H1 (cell line): ENCODE data around the gene TEAD4. TPM values are rescaled to one million over a fixed set of nuclear protein-coding genes. Genes with fewer than 3 reads are reported as not detected.

Source experiments
- CTCF ChIA-PET: fragments of 300-600 bp; sonication (Branson Sonifier 250); formaldehyde crosslinking; loops from one replicate; lab custom pipeline; 2021; ENCODE audit not compliant: partially characterized antibody; lab: Charles Lee
- POLR2A ChIA-PET: fragments of 300-600 bp; sonication (Branson Sonifier 250); formaldehyde crosslinking; loops from one replicate; lab custom pipeline; 2021; ENCODE audit warnings: inconsistent platforms; ENCODE audit not compliant: partially characterized antibody; lab: Charles Lee
- DNase-seq, 2 experiments: peaks; one replicate each; pipeline versions ENCODE4 v3.0.0 to v3.0.0-alpha.2; 2010 to 2022; ENCODE audit warnings: low spot score in 2 of 2, low read depth in 1 of 2, mixed read lengths in 1 of 2
- FAIRE-seq: peaks from 2 replicates; lab custom pipeline; 2011; peaks lifted over from hg19 to GRCh38; lab: Jason Lieb, UNC
- H2AFZ ChIP-seq: 2 replicates; pipeline ENCODE4 v1.8.1; 2012; ENCODE audit warnings: low read length, inconsistent platforms
- H2AK5ac ChIP-seq: 2 replicates; pipeline ENCODE4 v1.6.1; 2013; ENCODE audit warnings: low read depth, low read length
- H2BK120ac ChIP-seq: replicated peaks from 2 replicates; pipeline ENCODE3; 2013; ENCODE audit warnings: low read depth, low read length, inconsistent platforms
- H2BK12ac ChIP-seq: 2 replicates; pipeline ENCODE4 v1.6.1; 2013; ENCODE audit warnings: low read depth, low read length
- H2BK15ac ChIP-seq: 2 replicates; pipeline ENCODE4 v1.6.1; 2013; ENCODE audit warnings: low read length
- H2BK20ac ChIP-seq: 2 replicates; pipeline ENCODE4 v1.6.1; 2013; ENCODE audit warnings: low read length
- H2BK5ac ChIP-seq: 2 replicates; pipeline ENCODE4 v1.6.1; 2013; ENCODE audit warnings: low read depth, low read length
- H3K14ac ChIP-seq: 2 replicates; pipeline ENCODE4 v1.6.1; 2013; ENCODE audit warnings: inconsistent platforms; ENCODE audit not compliant: insufficient read length
- H3K18ac ChIP-seq: 2 replicates; pipeline ENCODE4 v1.6.1; 2013; ENCODE audit warnings: low read length; ENCODE audit errors: extremely low read depth
- H3K23ac ChIP-seq: 2 replicates; pipeline ENCODE4 v1.6.1; 2013; ENCODE audit warnings: inconsistent platforms; ENCODE audit not compliant: insufficient read length
- H3K23me2 ChIP-seq: 2 replicates; pipeline ENCODE4 v1.6.1; 2013; ENCODE audit warnings: low read depth, low read length
- H3K27ac ChIP-seq: 2 replicates; pipeline ENCODE4 v1.6.1; 2011; ENCODE audit warnings: low read depth, low read length, inconsistent platforms
- H3K27me3 ChIP-seq, 4 experiments: replicated peaks in 1 of 4; 1 replicate in 1 of 4; 2 replicates in 3 of 4; pipeline versions ENCODE4 v1.6.1 to v1.8.1; 2011 to 2013; ENCODE audit warnings: low read length in 3 of 4, mild to moderate bottlenecking in 3 of 4, inconsistent platforms in 2 of 4, mixed read lengths in 2 of 4, moderate library complexity in 1 of 4; ENCODE audit not compliant: control insufficient read depth in 3 of 4, insufficient read depth in 3 of 4; ENCODE audit errors: extremely low read depth in 1 of 4
- H3K36me3 ChIP-seq, 4 experiments: 2 replicates each; pipeline versions ENCODE4 v1.6.1 to v1.8.1; 2011 to 2013; ENCODE audit warnings: mild to moderate bottlenecking in 4 of 4, low read length in 3 of 4, moderate library complexity in 2 of 4, control low read depth in 1 of 4, inconsistent platforms in 1 of 4; ENCODE audit not compliant: insufficient read depth in 4 of 4, control insufficient read depth in 2 of 4
- H3K4ac ChIP-seq: replicated peaks from 2 replicates; pipeline ENCODE3; 2013; ENCODE audit warnings: low read length, low read depth, mixed read lengths, inconsistent platforms; ENCODE audit not compliant: insufficient read length
- H3K4me1 ChIP-seq, 4 experiments: replicated peaks in 1 of 4; 1 replicate in 1 of 4; 2 replicates in 3 of 4; pipeline versions ENCODE4 v1.6.1 to v1.8.1; 2011 to 2013; ENCODE audit warnings: low read length in 3 of 4, inconsistent platforms in 2 of 4, mixed read lengths in 1 of 4; ENCODE audit not compliant: insufficient read depth in 4 of 4, control insufficient read depth in 3 of 4
- H3K4me2 ChIP-seq, 2 experiments: 2 replicates each; pipeline versions ENCODE4 v1.6.1 to v1.8.1; 2011 to 2013; ENCODE audit warnings: low read depth in 2 of 2, low read length in 2 of 2, control low read depth in 1 of 2, inconsistent platforms in 1 of 2, mild to moderate bottlenecking in 1 of 2; ENCODE audit not compliant: insufficient read depth in 1 of 2
- H3K4me3 ChIP-seq, 4 experiments: fragments of 200-600, 300-600 bp in 1 of 4; sonication (generic), shearing (Covaris generic), sonication (Bioruptor Twin) in 1 of 4; 2 replicates each; pipeline versions ENCODE4 v1.5.1 to v1.8.1; 2011 to 2016; ENCODE audit warnings: low read length in 4 of 4, low read depth in 3 of 4, control low read depth in 2 of 4, inconsistent platforms in 2 of 4, mild to moderate bottlenecking in 2 of 4, mixed read lengths in 1 of 4, moderate library complexity in 1 of 4; ENCODE audit not compliant: insufficient read depth in 2 of 4; ENCODE audit errors: extremely low read depth in 1 of 4
- H3K56ac ChIP-seq: replicated peaks from 2 replicates; pipeline ENCODE3; 2013; ENCODE audit warnings: low read depth, mild to moderate bottlenecking, mixed read lengths, low read length, inconsistent platforms; ENCODE audit not compliant: insufficient read length
- H3K79me1 ChIP-seq: 2 replicates; pipeline ENCODE4 v1.6.1; 2013; ENCODE audit warnings: low read depth, low read length, control low read depth
- H3K79me2 ChIP-seq, 2 experiments: 2 replicates each; pipeline versions ENCODE4 v1.6.1 to v1.8.1; 2012 to 2013; ENCODE audit warnings: low read length in 2 of 2, mild to moderate bottlenecking in 2 of 2, inconsistent platforms in 1 of 2; ENCODE audit not compliant: insufficient read depth in 2 of 2, control insufficient read depth in 1 of 2
- H3K9ac ChIP-seq, 4 experiments: replicated peaks in 1 of 4; 1 replicate in 1 of 4; 2 replicates in 3 of 4; pipeline versions ENCODE4 v1.6.1 to v1.8.1; 2011 to 2013; ENCODE audit warnings: low read depth in 3 of 4, low read length in 3 of 4, control low read depth in 2 of 4, mild to moderate bottlenecking in 2 of 4, moderate library complexity in 2 of 4, inconsistent platforms in 1 of 4; ENCODE audit errors: extremely low read depth in 1 of 4
- H3K9me3 ChIP-seq, 2 experiments: 2 replicates each; pipeline versions ENCODE4 v1.6.1 to v1.8.1; 2012 to 2013; ENCODE audit warnings: mild to moderate bottlenecking in 2 of 2, moderate library complexity in 2 of 2, control low read depth in 1 of 2, inconsistent platforms in 1 of 2, low read depth in 1 of 2, low read length in 1 of 2, mixed read lengths in 1 of 2; ENCODE audit not compliant: insufficient read depth in 2 of 2
- H4K20me1 ChIP-seq, 2 experiments: replicated peaks in 1 of 2; 2 replicates each; pipeline versions ENCODE3 to v1.8.1; 2011 to 2013; ENCODE audit warnings: inconsistent platforms in 2 of 2, low read length in 2 of 2, mild to moderate bottlenecking in 1 of 2; ENCODE audit not compliant: insufficient read depth in 2 of 2, control insufficient read depth in 1 of 2
- H4K5ac ChIP-seq: 2 replicates; pipeline ENCODE4 v1.6.1; 2013; ENCODE audit warnings: low read length, low read depth, mixed read lengths, inconsistent platforms; ENCODE audit not compliant: insufficient read length
- H4K8ac ChIP-seq: 2 replicates; pipeline ENCODE4 v1.8.0; 2013; ENCODE audit warnings: mild to moderate bottlenecking, moderate library complexity, low read length, inconsistent platforms; ENCODE audit not compliant: insufficient read depth; ENCODE audit errors: extremely low read depth
- H4K91ac ChIP-seq: replicated peaks from 2 replicates; pipeline ENCODE3; 2013; ENCODE audit warnings: low read length, mixed read lengths, inconsistent platforms; ENCODE audit not compliant: insufficient read length
- BRCA1 ChIP-seq: IDR thresholded peaks from 2 replicates; pipeline ENCODE4 v1.6.1; 2012; ENCODE audit warnings: low read depth, low read length, improper control_type of control experiment
- GABPA ChIP-seq: IDR thresholded peaks from 2 replicates; pipeline ENCODE4 v1.6.1; 2011; ENCODE audit warnings: mild to moderate bottlenecking, low read length, moderate library complexity, borderline replicate concordance; ENCODE audit not compliant: insufficient read depth
- KDM1A ChIP-seq: fragments of 200-600, 300-600 bp; sonication (generic); IDR thresholded peaks from 2 replicates; pipeline ENCODE4 v1.7.1; 2016; ENCODE audit warnings: mild to moderate bottlenecking, low read length, borderline replicate concordance
- KDM5A ChIP-seq: fragments of 200-600 bp; IDR thresholded peaks from 2 replicates; pipeline ENCODE4 v1.7.1; 2012; ENCODE audit warnings: mild to moderate bottlenecking, low read length, inconsistent platforms, mixed read lengths
- PHF8 ChIP-seq: fragments of 200-600 bp; sonication (generic); conservative IDR thresholded peaks from 2 replicates; pipeline ENCODE4 v1.7.1; 2012; ENCODE audit warnings: low read depth, mild to moderate bottlenecking, inconsistent platforms, low read length, moderate library complexity
- RAD21 ChIP-seq, 2 experiments: IDR thresholded peaks in 1 of 2; conservative IDR thresholded peaks in 1 of 2; 2 replicates each; pipeline ENCODE4 v1.6.1; 2011; ENCODE audit warnings: low read depth in 2 of 2, low read length in 2 of 2, improper control_type of control experiment in 1 of 2, inconsistent platforms in 1 of 2, mild to moderate bottlenecking in 1 of 2, moderate library complexity in 1 of 2
- SAP30 ChIP-seq: fragments of 300-600 bp; sonication (generic); IDR thresholded peaks from 2 replicates; pipeline ENCODE4 v1.7.1; 2012; ENCODE audit warnings: low read length, moderate library complexity, mild to moderate bottlenecking, inconsistent platforms; ENCODE audit not compliant: insufficient read depth, insufficient replicate concordance
- WGBS, 2 experiments: shearing (Covaris generic) in 1 of 2; methylation state at CpG; one replicate each; pipeline versions ENCODE4 v1.1.6 to v1.1.7; 2013 to 2015; ENCODE audit warnings: low lambda C conversion rate in 2 of 2, mixed read lengths in 2 of 2, inconsistent platforms in 1 of 2, low coverage in 1 of 2, missing lambda C conversion rate in 1 of 2; ENCODE audit not compliant: insufficient replicate concordance in 2 of 2, insufficient coverage in 1 of 2, insufficient read length in 1 of 2; ENCODE audit errors: extremely low coverage in 1 of 2, missing lambda C conversion rate in 1 of 2; 5-methylcytosine and 5-hydroxymethylcytosine counted together
- polyA plus RNA-seq, 7 experiments: library from polyadenylated mRNA; depleted of rRNA in 3 of 7; stranded (reverse) in 5 of 7; unstranded in 2 of 7; fragments of >200 nt in 5 of 7; fragments of 200-250 nt in 2 of 7; gene quantifications; 1 replicate in 5 of 7; 2 replicates in 1 of 7; 4 replicates in 1 of 7; pipeline versions ENCODE4 v1.2.1 to v1.2.3, GENCODE V29; 2011 to 2013; ENCODE audit warnings: missing spikeins in 2 of 7, mixed read lengths in 2 of 7
- total RNA-seq: library from RNA; stranded (reverse); fragmentation: NEBNext Ultra II Directional; extraction: Animal tissue kit (Norgen Biotek cat#: 25700); gene quantifications from 2 replicates; pipeline ENCODE4 v1.2.1, GENCODE V29; 2021
- TF ChIP-seq, protein P1 (sequence below): IDR thresholded peaks from 2 replicates; pipeline ENCODE4 v1.6.1; 2011; ENCODE audit warnings: low read length, improper control_type of control experiment
- TF ChIP-seq, protein P2 (sequence below): IDR thresholded peaks from 2 replicates; pipeline ENCODE4 v1.6.1; 2012; ENCODE audit warnings: inconsistent platforms

TEAD4 gene
- total and polyA plus RNA-seq, 2 of the 8 experiments (the other 6 are each of a cell fraction or from before 2014, with no cell fraction given), result 56.7 to 116 TPM

DNA sequence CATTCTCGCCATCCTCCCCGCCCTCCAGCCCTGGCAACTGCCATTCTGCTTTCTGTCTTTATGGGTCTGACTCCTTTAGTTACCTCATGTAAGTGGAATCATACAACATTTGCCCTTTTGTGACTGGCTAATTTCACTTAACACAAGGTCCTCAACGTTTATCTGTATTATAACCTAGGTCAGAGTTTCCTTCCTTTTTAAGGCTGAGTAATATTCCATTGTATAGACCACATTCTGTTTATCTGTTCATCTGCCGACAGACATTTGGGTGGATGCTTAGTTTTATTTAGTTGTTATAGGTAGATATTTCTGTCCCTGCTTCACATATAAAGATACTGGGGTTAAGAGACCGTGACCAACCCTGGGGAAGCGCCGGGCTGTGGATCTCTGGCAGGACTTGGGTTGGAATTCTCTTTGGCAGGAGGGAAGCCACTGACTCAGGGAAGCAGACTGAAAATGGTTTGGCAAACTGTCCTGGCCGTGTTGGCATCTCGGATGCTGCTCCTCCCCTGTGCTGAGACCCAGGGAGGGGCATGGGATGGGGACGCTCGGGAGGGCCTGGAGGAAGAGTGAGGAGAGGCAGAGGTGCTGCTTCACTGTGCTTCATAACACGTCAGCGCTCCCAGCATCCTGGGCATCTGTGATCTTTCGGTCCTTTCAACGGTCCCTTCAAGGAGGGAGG is 38.9 kb downstream of the TEAD4 start:
- H3K4me2 ChIP-seq, result peak overlapping the region; percentile 9 to 52
- H3K36me3 ChIP-seq, result peaks cover 0 to 10% (median 5%) of the 10 kb centered on the region in 4 experiments; a peak in 6 of 8 replicates
- CTCF ChIA-PET, result interaction anchor here (0.6 to 1.5 kb wide), 9 partner anchors 11 to 54 kb away, joined by 3 to 5 read pairs (median 3); no protein-coding TSS in a partner anchor
- H3K23me2 ChIP-seq, result no peaks in the 10 kb centered on the region
- H2BK120ac ChIP-seq, result no peak overlapping the region
- H3K79me2 ChIP-seq, result peaks cover 0 to 40% of the 10 kb centered on the region in 2 experiments; a peak in 2 of 4 replicates
- no peak overlapping the region for H2BK20ac ChIP-seq
- H2AK5ac ChIP-seq, result no peak overlapping the region
- H4K5ac ChIP-seq, result no peak overlapping the region
- no peak for FAIRE-seq
- H2BK12ac ChIP-seq, result no peak overlapping the region
- H3K27me3 ChIP-seq, result no peaks in the 10 kb centered on the region
- H2BK15ac ChIP-seq, result no peak overlapping the region
- no peak for DNase-seq
- POLR2A ChIA-PET, result interaction anchor here (1.0 to 1.5 kb wide), 8 partner anchors 7 to 107 kb away, joined by 3 to 6 read pairs (median 3); partner anchors contain the start of genes TEAD4 and TULP3
- H4K20me1 ChIP-seq, result peaks cover 0 to 25% of the 10 kb centered on the region in 2 experiments
- H2BK5ac ChIP-seq, result 0 out of 2 replicates have a peak overlapping the region, but pooled peaks have one; percentile 78
- H3K9me3 ChIP-seq, result no peaks in the 10 kb centered on the region
- H3K14ac ChIP-seq, result no peak overlapping the region
- peaks cover 13% of the 10 kb centered on the region for H3K79me1 ChIP-seq
- H3K27ac ChIP-seq, result peak overlapping the region; percentile 16; the same call in 1 of the 2 replicates
- H3K4ac ChIP-seq, result no peak overlapping the region
- no peak overlapping the region for H4K91ac ChIP-seq
- peaks cover 0 to 32% (median 24%) of the 10 kb centered on the region in 4 experiments; a peak in 6 of 7 replicates for H3K4me1 ChIP-seq
- H2AFZ ChIP-seq, result no peak overlapping the region
- peak overlapping the region in 3 of 4 experiments; percentile 15 to 32 (median 31); a peak in 3 of 8 replicates for H3K4me3 ChIP-seq
- no peak overlapping the region for H3K9ac ChIP-seq
- H3K23ac ChIP-seq, result no peak overlapping the region
- peak overlapping the region; percentile 63; the same call in 1 of the 2 replicates for H3K18ac ChIP-seq
- H3K56ac ChIP-seq, result no peak overlapping the region
- 84 to 100% methylated on average over 2 to 15 of the region's 15 CpGs for WGBS, 2 experiments
- no peak overlapping the region for H4K8ac ChIP-seq
- TF ChIP-seq KDM5A (no peak), RAD21 (IDR thresholded peaks at IDR 0.05 in 1 of 2, conservative IDR thresholded peaks at IDR 0.05 in 1 of 2; ENCODE audit: low read depth in 2 of 2, low read length in 2 of 2) (no peak), SAP30 (no peak), BRCA1 (no peak), KDM1A (no peak), GABPA (no peak), PHF8 (no peak)
- TF ChIP-seq, protein P1, sequence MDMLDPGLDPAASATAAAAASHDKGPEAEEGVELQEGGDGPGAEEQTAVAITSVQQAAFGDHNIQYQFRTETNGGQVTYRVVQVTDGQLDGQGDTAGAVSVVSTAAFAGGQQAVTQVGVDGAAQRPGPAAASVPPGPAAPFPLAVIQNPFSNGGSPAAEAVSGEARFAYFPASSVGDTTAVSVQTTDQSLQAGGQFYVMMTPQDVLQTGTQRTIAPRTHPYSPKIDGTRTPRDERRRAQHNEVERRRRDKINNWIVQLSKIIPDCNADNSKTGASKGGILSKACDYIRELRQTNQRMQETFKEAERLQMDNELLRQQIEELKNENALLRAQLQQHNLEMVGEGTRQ, result no peak
- TF ChIP-seq, protein P2, sequence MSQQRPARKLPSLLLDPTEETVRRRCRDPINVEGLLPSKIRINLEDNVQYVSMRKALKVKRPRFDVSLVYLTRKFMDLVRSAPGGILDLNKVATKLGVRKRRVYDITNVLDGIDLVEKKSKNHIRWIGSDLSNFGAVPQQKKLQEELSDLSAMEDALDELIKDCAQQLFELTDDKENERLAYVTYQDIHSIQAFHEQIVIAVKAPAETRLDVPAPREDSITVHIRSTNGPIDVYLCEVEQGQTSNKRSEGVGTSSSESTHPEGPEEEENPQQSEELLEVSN, result no peak
